Peyer's patch (tissue), 4 donors: ENCODE data around the gene AQP7.
"Not testable (repeated sequence)": the region's sequence is repeated elsewhere in the genome, so short reads cannot be mapped to it uniquely, and the experiment has no call there.

Experiments
- POLR2A ChIP-seq, 2 donors: fragments of 450-650 bp; IDR thresholded peaks; one replicate each; pipeline ENCODE4 v1.5.1; 2017; ENCODE audit warnings: antibody characterized with exemption in 2 of 2, mild to moderate bottlenecking in 2 of 2, moderate library complexity in 2 of 2
- TF ChIP-seq, protein P1 (sequence below), 6 experiments: fragments of 450-650 bp in 4 of 6; fragments of 200-600 bp in 2 of 6; sonication (generic) in 1 of 6; IDR thresholded peaks; one replicate each; pipeline ENCODE4 v1.5.1; 2017 to 2019; ENCODE audit warnings: antibody characterized with exemption in 6 of 6, mild to moderate bottlenecking in 3 of 6, moderate library complexity in 1 of 6

DNA sequence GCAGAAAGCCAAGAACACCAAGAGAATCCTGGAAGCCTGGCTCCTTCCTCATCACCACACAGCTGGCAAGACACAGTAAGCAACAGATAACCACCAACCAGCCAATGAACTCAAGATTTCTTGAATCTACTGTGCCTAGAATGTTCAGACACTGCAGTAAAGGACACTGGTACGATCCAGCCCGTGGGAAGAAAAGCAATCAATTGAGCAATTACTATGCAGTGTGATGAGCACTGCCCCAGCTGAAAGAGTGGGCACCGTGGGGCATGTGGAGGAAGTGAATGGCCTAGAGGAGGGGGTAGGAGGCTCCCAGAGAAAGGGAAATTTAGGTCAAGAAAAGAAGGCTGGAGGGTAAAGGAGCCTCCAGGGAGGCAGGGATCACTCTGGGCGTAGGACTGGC lies 4.6 kb downstream of the AQP7 start:
- TF ChIP-seq, protein P1, sequence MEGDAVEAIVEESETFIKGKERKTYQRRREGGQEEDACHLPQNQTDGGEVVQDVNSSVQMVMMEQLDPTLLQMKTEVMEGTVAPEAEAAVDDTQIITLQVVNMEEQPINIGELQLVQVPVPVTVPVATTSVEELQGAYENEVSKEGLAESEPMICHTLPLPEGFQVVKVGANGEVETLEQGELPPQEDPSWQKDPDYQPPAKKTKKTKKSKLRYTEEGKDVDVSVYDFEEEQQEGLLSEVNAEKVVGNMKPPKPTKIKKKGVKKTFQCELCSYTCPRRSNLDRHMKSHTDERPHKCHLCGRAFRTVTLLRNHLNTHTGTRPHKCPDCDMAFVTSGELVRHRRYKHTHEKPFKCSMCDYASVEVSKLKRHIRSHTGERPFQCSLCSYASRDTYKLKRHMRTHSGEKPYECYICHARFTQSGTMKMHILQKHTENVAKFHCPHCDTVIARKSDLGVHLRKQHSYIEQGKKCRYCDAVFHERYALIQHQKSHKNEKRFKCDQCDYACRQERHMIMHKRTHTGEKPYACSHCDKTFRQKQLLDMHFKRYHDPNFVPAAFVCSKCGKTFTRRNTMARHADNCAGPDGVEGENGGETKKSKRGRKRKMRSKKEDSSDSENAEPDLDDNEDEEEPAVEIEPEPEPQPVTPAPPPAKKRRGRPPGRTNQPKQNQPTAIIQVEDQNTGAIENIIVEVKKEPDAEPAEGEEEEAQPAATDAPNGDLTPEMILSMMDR (IDR thresholded peaks at IDR 0.05) = not testable (repeated sequence)
- TF ChIP-seq POLR2A (IDR thresholded peaks at IDR 0.05) = not testable (repeated sequence)
